Stimulated activated CD8-positive, alpha-beta memory T cell treated with anti-CD3 and anti-CD28 coated beads, Interleukin-2, amount 100 ng/mL, for 1 hour (primary cell): Measurements from ENCODE around the gene KIAA0232.
A peak's percentile ranks its signal among the peaks of the same experiment; 100 is the strongest.
"Not testable (repeated sequence)": the region's sequence is repeated elsewhere in the genome, so short reads cannot be mapped to it uniquely, and the experiment has no call there.

ENCODE experiments used
- DNase-seq, 2 donors: peaks; one replicate each; pipeline ENCODE4 v3.0.0-alpha.2; 2020; ENCODE audit warnings: low read depth in 2 of 2

The KIAA0232 gene

GRCh38 chr4:6901669-6902317 lies 119.3 kb downstream of the KIAA0232 start:
- no peak for DNase-seq

GRCh38 chr4:6902318-6903042 lies 120.0 kb downstream of the KIAA0232 start:
- no peak for DNase-seq

- DNase-seq = no peak
Observed at GRCh38 chr4:6905516-6906445, 123.3 kb downstream of the KIAA0232 start.

GRCh38 chr4:6906486-6906885 lies 124.0 kb downstream of the KIAA0232 start:
- DNase-seq = not testable (repeated sequence)

GRCh38 chr4:6907658-6908191 lies 125.2 kb downstream of the KIAA0232 start:
- DNase-seq = no peak

- DNase-seq = no peak
Observed at GRCh38 chr4:6908432-6909112, 126.0 kb downstream of the KIAA0232 start.

GRCh38 chr4:6909113-6909969 lies 126.8 kb downstream of the KIAA0232 start, which contains the start of gene TBC1D14:
TBC1D14 (plus strand) TSS chr4:6909826; CDS start chr4:6923390, 13,564 bp downstream.
- peak; percentile 68 to 76 for DNase-seq

DNA sequence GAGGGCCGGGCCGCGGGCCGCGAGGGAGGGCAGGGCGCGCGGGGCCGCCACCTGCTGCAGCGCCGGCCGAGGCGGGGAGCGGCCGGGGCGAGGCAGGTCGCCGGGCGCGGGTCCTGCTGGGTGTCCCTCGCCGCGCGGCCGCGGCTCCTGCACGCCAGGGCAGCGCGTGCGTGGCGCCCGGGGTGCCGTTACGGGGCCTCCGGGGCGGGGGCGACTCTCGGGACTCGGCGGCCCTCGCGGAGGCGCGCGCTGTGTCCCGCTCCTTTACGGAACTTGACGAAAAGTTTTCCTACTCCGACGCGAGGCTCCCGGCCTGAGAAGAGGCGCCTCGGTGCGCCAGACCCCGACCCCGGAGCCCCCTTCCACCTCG lies 127.4 kb downstream of the KIAA0232 start:
- no peak for DNase-seq

DNA sequence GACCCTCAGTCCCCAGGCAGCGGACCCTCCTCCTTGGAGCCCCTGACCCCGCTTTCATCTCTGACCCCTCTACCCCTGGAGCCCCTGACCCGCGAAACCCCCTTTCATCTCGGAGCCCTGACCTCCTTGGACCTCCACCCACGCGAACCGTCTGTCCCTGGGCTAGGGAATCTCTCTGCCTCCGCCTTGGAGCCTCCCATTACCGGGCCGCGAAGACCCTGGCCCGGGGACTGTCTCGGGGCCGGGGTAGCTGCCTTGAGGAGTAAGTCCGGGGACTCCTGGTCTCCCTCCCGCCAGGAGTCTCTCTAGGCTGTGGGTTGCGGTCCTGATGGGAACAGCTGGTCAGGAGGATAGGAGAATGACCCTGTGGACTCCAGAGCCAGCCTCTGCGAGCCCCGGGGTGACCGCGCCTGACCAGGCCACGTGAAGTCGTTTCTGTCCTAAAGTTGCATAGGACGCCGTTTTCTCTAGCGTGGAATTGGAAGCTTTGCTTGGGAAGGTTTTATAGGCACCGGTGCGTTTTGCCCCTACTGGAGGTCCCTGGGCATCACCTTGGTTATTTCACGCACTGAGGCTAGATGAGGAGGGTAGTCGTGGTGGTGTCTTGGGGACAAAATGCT lies 127.9 kb downstream of the KIAA0232 start:
- DNase-seq = no peak

DNA sequence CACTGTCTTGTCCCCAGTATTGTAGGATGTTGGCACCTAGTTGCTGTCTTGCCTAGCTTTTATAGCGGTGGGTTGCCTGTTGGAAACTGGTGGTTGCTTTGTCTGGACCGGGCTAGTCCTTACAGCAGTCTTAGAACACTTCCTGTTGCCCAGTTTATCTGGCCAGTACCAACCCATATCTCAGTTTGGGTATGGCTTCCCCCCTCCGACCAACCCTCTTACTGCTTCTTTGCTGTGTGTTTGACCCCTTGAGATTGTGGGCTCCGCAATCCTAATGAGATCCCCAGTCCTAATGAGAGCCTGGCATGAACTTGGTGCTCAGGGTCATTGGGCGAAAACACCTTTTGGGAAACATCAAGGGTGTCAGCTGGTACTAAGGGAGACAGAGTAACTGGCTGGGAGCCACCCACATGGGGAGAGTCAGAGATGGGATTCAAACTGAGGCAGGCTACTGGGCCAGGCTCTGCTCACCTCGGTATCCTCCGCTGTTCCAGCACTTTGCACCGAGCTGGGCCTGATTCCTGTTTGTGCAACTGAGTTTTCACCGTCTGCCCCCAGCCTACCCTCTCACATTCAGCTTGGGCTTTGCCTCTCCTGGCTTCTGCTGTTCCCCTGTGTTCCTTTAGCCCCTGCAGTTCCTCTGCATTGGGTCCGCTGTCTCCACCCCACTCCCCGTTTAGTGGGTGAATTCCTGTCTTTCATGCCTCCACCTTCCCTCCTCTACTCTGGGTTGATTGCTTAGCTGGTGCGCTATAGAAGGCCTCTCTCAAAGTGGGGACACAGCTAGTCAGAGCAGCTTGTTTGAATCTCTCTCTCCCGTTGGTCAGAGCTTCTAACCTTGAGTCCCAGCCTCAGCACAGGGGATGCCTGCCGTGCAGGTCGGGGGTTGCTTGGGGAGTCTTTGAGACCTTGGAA lies 128.7 kb downstream of the KIAA0232 start:
- no peak for DNase-seq

GRCh38 chr4:6911917-6912316 lies 129.4 kb downstream of the KIAA0232 start:
- not testable (repeated sequence) for DNase-seq

DNA sequence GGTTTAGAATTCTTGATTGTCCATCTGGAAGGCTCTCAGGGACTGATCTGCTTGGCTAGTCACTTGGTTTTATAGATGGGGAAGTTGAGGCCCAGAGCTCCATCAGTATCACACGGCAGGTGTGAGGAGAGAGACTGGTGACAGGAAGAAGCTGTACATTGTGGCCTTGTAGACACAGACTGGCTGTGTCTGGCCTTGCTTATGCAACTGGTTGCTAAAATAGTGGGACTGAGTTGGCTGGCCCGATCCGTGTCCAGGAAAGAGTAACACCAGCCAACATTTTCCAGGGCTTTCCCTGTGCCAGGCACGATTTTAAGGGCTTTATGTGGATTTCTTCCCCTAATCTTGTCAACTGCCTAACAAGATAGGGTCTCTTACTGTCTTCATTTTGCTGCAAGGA lies 129.9 kb downstream of the KIAA0232 start:
- DNase-seq = no peak

- DNase-seq = no peak
Observed at GRCh38 chr4:6913350-6913905, 130.9 kb downstream of the KIAA0232 start.

- no peak for DNase-seq
Observed at GRCh38 chr4:6914448-6914847, 131.9 kb downstream of the KIAA0232 start.

DNA sequence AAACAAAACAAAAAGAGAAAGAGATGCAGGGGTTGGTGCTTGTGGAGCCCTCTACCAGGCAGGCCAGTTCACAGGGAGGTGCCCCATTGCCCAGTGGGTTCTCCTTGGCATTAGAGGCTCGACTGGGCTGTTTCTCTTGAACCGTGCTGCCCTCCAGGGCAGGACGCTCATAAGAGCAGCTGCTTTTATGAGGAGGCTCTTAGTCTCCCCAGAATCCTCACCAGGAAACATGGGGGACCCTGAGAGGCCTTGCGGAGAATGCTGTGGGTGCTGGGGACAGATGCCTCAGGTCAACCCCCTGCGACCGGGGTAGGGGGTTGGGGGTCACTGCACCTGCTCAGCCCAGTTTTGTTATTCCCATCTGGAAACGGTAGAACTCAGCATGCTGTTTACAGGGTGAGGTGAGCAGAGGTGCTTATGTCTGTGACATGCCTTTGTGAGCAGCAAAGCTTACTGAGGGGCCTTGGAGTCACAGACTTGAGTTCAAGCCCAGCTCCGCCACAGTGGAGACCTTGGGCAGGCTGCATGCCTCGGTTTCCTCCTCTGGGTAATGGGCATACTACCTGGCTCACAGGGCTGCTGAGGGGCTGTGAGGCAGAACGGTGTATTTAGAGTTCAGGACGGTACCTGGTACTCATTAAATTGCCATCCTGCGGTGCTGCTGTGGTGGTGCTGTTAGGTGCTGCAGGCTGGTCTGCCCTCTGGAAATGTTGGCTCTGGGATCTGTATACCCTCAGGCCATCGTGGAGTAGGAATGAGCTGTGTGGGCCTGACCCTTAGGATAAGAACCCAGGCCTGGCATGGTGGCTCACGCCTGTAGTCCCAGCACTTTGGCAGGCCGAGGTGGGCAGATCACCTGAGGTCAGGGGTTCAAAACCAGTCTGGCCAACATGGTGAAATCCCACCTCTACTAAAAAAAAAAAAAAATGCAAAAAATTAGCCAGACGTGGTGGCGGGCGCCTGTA lies 132.8 kb downstream of the KIAA0232 start:
- DNase-seq = no peak

- no peak for DNase-seq
Observed at GRCh38 chr4:6916069-6916586, 133.6 kb downstream of the KIAA0232 start.
